ENCODE results near the gene ZNF581. TPM values are rescaled to one million over a fixed set of nuclear protein-coding genes. Genes with fewer than 3 reads are reported as not detected.

Gene ZNF581
- total RNA-seq, 2 donors from 2014 or later = 16.0 to 20.3 TPM

GRCh38 chr19:55687281-55688201 lies 44.1 kb downstream of the ZNF581 start:
- H3K9ac ChIP-seq (ENCODE audit: low read depth in 2 of 2, low read length in 2 of 2) = peak overlapping the region; percentile 52 to 80
- intact Hi-C loops (cut with DNase I) = no loop called here
- peak overlapping the region; percentile 82 for H3K27ac ChIP-seq
- peaks cover 39% of the 10 kb centered on the region for H3K4me1 ChIP-seq
- no peaks in the 10 kb centered on the region for H3K9me3 ChIP-seq
- H3K27me3 ChIP-seq = no peaks in the 10 kb centered on the region
- H3K36me3 ChIP-seq = peaks cover 33% of the 10 kb centered on the region
- no peak for TF ChIP-seq CTCF (IDR thresholded peaks at IDR 0.05)
- DNase-seq = peak; percentile 83
- H3K4me3 ChIP-seq = no peak overlapping the region

GRCh38 chr19:55688422-55689218 lies 45.2 kb downstream of the ZNF581 start:
- no peak for TF ChIP-seq CTCF (IDR thresholded peaks at IDR 0.05)
- Histone ChIP-seq H3K4me3 (no peak overlapping the region), H3K36me3 (peaks cover 33% of the 10 kb centered on the region), H3K4me1 (peaks cover 39% of the 10 kb centered on the region), H3K27ac (peak overlapping the region; percentile 82), H3K9ac (ENCODE audit: low read depth in 2 of 2, low read length in 2 of 2) (peak overlapping the region; percentile 48 to 80), H3K27me3 (no peaks in the 10 kb centered on the region), H3K9me3 (no peaks in the 10 kb centered on the region)
- DNase-seq = peak; percentile 90
- intact Hi-C loops (cut with DNase I) = no loop called here

GRCh38 chr19:55689411-55690108 lies 46.1 kb downstream of the ZNF581 start:
- H3K9me3 ChIP-seq = no peaks in the 10 kb centered on the region
- no peaks in the 10 kb centered on the region for H3K27me3 ChIP-seq
- peak overlapping the region in 1 of 2 donors; percentile 72 for H3K9ac ChIP-seq (ENCODE audit: low read depth in 2 of 2, low read length in 2 of 2)
- H3K36me3 ChIP-seq = peaks cover 33% of the 10 kb centered on the region
- intact Hi-C loops (cut with DNase I) = no loop called here
- H3K27ac ChIP-seq = peak overlapping the region; percentile 82
- H3K4me3 ChIP-seq = no peak overlapping the region
- no peak for DNase-seq
- no peak for TF ChIP-seq CTCF (IDR thresholded peaks at IDR 0.05)
- peaks cover 35% of the 10 kb centered on the region for H3K4me1 ChIP-seq

GRCh38 chr19:55690109-55690768 lies 46.8 kb downstream of the ZNF581 start:
- Histone ChIP-seq H3K4me3 (no peak overlapping the region), H3K9ac (ENCODE audit: low read depth in 2 of 2, low read length in 2 of 2) (no peak overlapping the region), H3K36me3 (peaks cover 39% of the 10 kb centered on the region), H3K9me3 (no peaks in the 10 kb centered on the region), H3K27ac (no peak overlapping the region), H3K4me1 (peaks cover 28% of the 10 kb centered on the region), H3K27me3 (no peaks in the 10 kb centered on the region)
- DNase-seq = no peak
- TF ChIP-seq CTCF (IDR thresholded peaks at IDR 0.05) = no peak
- intact Hi-C loops (cut with DNase I) = no loop called here
